GM19238 (cell line): ENCODE measurements around the gene CDC42EP4.
"Not testable (repeated sequence)": the region's sequence is repeated elsewhere in the genome, so short reads cannot be mapped to it uniquely, and the experiment has no call there.

Experiments
- DNase-seq: peaks from one replicate; pipeline ENCODE4 v3.0.0; 2011; ENCODE audit warnings: low spot score; ENCODE audit not compliant: insufficient read length

The CDC42EP4 gene

DNA sequence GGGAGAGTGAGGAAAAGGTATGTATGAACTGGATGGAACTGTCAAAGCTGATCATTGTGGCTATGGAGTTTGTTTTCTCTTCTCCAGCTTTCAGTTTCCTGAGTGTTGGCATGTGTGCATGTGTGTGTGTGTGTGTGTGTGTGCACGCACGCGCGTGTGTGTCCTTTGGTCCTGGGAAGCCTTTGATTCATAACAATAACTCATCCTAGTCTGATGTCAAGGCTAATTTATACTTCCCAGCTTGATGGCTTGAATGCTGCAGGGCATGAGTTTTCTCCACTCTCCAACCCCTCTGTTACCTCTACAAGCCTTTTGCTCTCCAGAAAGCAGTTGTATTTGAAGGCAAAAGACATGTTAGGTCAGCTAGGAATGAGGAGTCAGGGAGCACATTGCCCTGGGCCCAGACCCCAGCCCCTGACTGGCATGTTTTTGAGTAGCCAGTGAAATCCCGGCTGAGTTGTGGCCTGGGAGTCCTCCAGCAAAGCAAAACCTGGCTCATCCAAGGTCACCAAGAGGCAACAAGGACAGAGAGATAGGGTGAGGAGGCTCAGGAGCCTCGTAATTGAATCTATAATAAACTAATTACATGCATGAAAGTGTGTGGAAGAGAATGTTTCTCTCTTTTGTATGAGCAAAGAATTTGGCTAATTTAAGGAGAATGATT, 8.9 kb upstream of the CDC42EP4 start:
- no peak for DNase-seq

DNA sequence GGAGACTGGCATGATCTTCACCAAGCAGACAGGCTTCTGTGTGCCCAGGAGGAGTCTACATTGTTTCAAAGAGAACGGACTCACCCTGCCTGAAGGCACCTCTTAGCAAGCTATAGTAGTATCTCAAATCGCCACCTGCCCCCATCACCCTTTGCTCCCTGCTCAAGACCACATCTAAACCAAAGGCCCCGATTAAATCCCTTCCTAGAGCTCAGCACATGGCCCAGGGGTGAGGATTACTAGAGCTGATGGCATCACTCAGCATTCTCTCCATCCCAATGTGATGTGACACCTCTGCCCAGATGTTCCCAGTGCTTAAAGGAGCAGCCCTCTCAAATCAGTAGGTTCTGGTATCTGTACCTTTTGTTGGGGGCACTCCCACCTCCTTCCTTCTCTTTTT, 8.0 kb upstream of the CDC42EP4 start:
- DNase-seq, result no peak

DNA sequence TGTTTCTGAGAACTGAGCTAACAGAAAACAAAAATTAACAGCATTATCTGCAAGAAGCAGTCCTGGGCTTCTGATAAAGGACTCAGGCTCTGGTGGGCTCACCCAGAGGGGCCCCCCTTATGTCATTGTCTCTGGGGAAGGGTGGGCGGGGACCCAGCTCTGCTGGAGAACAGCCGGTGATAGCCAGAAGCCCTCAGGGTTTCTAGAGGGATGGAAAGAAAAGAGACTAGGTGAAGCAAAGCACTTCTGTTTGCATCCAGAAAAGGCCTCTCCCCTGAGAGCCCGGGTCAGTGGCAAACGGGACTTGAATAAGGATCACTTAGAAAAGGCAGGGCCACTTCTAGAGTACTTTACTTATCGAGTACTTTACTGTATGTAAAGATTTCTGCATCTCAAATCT, 7.0 kb upstream of the CDC42EP4 start:
- no peak for DNase-seq

DNA sequence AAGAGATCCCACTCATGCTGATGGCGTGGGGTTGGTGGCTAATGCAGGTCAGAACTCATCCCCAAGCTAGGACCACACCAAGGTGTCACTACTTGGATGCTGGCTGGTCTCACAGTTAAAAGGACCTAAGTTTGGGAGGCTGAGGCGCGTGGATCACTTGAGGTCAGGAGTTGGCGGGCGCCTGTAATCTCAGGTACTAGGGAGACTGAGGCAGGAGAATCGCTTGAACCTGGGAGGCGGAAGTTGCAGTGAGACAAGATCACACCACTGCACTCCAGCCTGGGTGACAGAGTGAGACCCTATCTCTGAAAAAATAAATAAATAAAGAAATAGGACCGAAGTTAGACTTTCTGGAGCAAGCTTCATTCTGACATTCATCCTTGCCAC, 6.6 kb upstream of the CDC42EP4 start:
- no peak for DNase-seq

DNA sequence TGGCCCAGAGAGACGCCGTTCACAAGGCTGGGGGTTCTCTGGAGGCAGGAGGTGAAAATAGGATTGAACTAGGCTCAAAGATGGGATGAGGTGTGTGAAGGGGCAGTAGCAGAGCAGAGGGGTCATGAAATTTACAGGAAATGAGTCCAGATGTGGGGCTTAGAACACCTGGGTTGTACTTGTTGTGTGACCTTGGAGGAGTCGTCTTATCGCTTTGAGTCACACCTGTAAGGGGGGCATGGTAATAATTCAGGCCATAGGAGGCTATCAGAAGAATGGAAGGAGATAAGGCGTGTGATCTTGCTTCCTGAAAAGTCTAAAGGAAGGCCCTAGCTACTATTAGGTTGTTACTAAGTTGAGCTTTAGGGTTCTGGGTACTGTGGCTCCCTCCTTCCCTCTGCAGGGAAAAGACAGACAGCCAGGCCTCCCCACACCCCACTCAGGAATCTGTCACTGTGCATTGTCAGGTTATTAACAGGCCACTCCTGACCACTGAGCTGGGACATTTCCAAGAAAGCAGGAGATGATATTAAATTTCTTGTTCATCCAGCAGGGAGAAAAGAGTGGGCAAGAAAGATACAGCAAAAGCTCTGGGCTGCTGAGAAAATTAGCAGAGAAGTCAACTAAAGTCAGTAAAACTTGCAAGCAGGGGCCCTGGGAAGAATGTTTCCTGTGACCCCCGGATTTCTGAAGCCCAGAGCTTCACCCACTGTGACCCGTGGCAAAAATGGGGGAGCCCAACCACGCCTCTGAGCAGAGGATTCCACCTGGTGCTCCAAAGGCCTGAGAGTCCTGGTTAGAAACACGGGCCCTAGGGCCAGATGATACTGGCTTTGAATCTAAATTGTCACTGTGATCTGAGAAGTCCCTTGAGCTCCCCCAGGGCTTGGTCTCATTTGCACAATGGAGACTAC, 6.0 kb upstream of the CDC42EP4 start:
- no peak for DNase-seq

DNA sequence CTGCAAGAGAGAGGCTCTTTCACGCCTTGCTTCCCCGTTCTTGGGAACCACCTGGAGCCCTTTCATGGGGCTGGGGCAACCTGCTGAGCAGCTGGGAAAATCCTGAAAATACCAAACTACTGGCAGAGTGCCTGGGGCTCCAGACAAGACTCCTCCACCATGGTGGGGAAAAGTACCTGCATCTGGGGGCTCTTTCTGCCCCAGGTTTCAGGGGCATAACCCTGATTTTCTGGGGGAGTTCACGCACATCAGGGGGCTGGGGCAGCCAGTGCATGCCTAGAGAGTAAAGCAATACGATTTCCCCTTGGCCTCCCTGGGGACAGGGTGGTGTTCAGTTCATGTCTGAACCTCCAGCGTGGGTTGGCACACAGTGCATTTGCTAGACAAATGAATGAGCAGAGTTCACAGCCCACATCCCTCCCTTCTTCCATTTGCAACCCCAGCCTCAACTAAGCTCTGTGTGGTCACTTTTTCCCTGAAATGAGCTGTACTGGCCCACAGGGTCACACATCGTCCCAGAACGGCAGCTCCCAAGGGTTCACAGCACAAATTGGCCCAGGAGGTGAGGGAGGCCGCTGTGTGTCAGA, 5.2 kb upstream of the CDC42EP4 start:
- DNase-seq, result no peak

DNA sequence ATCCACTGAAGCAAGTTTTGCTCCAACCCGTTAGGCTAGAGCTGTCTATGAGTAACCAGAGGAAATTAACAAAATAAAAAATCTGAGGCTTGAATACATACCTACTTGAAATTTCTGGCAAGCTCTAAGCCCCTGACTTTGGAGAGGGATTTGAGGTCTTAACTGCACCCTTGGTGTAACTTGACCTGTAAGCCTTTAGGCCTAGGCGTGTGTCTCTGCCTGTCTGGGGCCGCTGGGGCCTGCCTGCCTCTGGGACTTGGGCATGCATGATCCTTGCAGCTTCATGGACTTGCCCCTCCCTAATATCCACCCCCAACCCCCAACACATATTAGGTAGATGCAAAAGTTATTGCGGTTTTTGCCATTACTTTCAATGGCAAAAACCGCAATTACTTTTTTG, 3.7 kb upstream of the CDC42EP4 start:
- DNase-seq, result no peak

DNA sequence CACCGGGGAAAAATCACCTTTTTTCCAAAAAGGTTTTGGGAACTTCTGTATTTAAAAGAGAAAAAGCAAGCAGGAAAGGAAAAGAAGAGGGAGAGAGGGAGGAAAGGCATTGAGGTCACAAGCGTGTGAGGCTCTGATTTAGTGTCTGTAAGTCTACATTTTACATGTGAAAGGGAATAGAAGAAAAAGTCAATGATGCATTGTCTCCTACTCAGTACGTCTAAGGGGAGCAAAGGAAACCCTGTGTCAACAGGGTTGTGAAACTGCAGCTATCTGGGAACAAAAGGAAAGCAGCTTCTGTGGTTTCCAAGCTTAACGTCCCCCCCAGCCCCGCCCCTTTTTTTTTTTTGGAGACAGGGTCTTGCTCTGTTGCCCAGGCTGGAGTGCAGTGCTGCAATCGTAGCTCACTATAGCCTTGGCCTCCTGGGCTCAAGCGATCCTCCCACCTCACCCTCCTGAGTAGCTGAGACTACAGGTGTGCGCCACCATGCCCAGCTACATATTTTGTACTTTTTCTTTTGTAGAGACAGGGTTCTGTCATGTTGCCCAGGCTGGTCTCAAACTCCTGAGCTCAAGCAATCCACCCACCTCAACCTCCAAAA, 1.8 kb upstream of the CDC42EP4 start:
- no peak for DNase-seq

DNA sequence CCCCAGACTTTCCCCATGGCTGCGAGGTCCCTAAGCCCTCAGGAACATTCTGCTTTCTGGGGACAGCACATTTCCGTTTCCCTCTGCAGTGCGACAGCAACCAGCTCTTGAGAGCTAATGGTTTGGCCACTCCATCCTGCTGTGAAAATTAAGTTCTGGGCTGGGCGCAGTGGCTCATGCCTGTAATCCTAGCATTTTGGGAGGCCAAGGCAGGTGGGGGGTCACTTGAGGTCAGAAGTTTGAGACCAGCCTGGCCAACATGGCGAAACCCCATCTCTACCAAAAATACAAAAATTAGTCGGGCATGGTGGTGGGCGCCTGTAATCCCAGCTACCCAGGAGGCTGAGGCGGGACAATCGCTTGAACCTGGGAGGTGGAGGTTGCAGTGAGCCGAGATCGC, 1.1 kb upstream of the CDC42EP4 start:
- not testable (repeated sequence) for DNase-seq

DNA sequence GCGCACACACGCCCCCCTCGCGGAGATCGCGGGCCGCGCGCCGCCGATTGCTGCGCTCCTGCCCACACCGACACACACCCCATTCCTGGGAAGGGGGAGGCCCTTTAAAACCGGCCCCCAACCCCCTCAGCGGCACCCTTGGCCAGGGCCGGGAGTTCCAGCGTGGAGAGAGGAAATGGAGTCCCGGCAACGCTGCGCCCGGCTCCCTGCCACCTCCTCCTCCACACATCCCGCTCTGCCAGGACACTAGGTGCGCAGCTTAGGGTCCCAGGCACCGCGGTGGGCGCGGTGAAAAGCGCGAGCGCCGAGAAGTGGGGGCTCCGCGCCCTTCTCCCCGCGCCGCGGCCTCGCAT, 397 bp downstream of the CDC42EP4 start:
- DNase-seq, result no peak

DNA sequence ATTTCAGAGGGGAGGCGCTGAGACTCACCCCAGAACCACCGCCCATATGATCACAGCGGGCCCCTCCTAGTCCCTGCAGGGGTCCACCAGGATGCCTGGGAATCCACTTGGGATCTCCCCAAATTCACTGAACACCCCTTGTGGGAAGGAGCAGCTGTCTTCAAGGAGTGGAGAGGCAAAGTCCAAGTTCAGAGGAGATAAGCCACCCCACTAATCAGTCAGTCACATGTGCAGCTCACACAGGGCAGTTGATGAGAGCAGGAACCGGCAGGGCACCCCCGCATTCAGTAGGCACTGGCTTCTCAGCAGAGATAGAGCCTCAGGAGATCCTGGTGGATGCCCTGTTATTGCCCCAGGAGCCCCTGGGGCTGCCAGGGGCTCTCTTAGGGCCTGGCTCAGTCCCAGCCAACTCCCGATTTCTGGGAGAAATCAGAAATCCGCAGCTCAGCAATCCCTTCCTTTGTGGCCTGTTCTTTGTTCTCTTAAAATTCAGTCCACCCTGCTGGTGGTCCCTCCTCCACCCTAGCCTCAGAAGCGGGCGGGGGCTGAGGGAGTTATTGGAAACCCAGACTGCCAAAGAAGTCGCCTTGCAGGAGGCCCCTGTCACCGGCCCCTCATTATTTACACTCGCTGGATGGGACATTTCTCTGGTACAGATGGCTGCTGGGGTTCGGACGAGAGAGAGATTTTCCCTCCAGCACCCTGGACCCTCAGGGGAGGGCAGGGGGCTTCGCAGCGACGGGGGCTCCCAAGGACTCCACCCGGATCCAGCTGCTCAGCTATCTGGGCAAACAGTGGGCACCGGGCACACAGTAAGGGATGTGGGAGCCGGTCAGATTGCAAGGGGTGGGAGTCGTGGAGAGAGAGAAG, 1.8 kb downstream of the CDC42EP4 start:
- no peak for DNase-seq

DNA sequence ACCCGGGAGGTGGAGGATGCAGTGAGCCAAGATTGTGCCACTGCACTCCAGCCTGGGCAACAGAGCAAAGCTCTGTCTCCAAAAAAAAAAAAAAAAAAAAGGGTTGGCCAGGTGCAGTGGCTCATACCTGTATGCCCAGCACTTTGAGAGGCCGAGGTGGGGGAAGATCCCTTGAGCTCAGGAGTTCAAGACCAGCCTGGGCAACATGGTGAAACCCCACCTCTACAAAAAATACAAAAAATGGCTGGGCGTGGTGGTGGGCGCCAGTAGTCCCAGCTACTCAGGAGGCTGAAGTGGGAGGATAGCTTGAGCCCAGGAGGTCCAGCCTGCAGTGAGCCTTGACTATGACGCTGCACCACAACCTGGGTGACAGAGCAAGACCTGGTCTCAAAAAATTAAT, 2.8 kb downstream of the CDC42EP4 start:
- not testable (repeated sequence) for DNase-seq

DNA sequence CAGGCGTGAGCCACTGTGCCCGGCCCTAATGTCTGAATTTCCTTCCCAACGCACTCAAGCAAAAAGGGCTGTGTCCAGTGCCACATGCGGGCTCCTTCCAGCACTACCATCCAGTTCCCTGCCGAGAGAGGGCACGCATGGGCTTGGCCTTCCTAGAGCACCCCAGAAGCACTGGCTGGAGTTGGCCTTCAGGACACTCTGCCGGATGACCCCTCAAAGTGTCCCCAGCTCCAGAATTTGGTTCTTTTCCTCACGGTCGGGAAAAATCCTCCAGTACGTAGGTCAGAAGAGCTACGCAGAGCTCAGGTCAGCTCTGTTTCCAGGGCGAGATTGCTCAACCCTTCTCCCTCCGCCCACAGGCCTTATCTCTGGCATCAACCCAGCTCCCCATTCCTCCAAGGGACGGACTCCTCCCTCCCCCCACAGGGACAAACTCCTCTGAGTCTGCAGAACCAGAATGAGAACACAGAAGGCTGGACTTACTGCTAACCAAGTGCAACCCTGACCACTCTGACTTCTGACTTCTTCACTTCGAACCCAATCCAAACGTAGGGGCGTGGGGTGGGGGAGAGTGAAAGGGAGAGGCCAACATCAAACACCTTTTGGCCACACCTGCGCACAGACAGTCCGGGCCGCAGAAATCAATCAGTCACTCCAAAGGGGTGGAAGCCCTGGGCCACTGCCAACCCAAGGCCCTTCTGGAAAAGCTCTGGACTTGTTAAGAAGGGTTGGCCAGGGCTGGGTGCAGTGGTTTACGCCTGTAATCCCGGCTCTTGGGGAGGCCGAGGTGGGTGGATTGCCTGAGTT, 3.6 kb downstream of the CDC42EP4 start:
- no peak for DNase-seq

DNA sequence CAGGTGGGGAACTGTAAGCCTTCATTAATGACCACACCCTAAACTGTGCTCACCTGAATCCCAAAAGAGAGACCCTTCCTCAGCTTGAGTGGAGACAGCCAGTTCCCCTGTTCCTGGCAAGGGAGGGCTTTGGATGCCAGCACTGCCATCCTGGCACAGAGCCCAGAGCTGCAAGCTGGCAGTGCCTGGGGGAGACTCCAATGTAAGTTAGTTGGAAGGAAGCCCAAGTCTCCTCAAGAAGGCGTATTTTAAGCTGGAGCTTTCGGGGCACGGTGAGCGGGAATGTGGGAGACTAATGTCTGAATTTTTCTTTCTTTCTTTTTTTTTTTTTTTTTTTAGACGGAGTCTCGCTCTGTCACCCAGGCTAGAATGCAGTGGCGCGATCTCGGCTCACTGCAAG, 4.7 kb downstream of the CDC42EP4 start:
- no peak for DNase-seq

DNA sequence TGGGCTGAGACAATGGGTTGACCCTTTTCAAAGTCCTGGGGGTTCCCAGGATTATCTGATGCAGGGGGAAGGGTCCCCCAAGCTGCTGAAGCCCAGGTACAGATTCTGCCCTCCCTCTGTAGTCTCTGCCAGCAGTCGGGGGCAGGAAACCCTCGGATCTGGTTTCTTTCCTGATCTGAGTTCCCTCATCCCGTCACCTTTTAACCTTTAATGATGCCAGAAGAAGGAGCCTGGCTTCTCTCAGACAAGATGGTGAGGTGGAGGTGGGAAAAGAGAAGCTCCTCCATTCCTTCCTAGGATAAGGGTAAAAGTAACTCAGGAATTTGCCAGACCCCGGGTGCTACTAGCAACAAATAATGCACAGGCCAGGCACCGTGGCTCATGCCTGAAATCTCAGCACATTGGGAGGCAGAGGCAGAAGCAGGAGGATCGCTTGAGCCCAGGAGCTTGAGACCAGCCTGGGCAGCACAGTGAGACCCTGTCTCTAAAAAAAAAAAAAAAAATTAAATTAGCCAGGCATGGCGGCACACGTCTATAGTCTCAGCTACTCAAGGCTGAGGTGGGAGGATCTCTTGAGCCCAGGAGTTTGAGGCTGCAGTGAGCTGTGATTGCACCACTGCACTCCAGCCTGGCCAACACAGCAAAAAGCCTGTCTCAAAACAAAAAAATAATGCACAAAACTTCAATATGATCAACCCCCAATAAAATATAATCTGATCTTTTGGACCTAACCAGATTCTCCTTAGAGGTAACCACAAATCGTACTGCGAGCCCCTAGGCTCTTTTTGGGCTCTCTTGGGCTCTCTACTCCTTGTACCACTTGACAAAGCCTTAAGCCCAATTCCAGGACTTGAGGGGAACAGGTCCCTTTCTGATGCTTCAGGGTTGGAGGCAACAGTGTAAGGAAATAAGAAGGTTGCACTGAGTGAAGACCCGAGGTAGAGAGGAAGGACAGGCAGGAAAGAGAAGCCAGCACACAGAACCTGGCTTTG, 5.7 kb downstream of the CDC42EP4 start:
- DNase-seq, result no peak

DNA sequence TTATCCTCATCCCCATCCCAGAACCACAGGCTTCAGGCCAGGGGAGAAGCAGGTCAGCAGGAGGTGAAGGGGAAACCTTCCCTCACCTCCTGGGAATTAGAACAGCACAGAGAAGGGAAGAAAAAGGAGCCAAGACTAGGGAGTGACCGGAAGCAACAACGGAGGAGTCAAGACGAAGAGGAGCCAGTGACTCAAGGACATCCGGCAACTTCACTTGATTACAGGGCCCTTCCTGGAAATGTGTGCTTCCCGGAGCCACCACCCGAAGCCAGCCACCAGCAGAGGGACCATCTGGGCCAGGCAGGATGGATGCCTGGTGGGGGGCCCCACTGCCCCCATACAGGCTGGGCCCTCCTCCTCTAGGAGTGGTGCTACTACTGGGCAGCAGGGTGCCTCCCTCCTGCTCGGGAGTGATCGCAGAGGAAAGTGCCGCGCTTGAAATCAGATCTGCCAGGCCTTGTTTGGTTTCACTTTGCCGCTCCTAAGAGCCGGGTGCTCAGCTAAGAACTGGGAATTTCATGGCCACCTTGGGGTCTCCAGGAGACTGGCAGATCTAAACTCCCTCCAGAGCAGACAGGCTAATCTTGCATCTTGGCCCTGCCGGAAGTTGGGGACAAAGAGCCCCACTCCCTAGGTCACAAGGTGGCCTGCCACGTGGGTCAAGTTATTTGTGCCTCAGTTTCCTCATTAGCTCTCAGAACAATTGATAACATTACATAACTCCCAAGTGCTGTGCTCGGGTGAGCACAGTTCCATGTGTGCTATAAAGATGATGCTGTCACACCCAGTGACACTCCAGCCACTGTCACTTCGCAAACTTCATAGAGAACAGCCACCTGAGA, 6.6 kb downstream of the CDC42EP4 start:
- no peak for DNase-seq

DNA sequence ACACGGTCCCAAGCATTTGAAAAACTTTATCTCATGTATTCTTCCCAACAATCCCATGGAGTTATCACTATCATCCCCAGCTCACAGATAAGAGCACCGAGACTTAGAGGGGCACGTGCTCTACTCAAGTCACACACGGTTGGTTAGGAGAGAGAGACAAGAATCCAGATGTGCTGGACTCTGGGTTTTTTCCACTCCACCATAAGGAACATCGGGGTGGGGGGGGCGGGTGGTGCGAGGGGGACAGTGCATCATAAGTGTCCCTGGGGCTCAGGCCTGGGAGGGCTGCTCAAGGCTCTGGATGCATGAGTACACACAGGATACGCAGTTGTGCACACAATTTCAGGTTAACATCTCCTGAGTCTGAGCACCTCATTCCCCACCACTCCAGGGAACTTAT, 7.4 kb downstream of the CDC42EP4 start:
- DNase-seq, result no peak

DNA sequence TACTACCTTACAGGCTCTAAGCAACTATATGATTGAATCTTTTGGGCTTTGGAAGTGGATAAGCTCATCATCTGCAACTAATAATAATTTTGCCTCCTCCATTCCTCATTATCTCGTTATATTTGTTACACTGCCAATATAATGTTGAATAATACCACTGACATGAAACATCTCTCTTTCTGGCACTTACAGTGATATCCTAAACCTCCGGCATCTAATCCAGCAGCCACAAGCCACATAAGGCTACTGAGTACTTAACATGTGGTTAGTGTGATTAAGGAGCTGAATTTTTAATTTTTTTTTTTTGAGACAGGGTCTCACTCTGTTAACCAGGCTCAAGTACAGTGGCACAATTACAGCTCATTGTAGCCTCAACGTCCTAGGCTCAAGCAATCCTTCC, 9.6 kb downstream of the CDC42EP4 start:
- no peak for DNase-seq
